Gastroesophageal sphincter (tissue), 3 donors: ENCODE data around the gene CYSTM1.
A peak's percentile ranks its signal among the peaks of the same experiment; 100 is the strongest.

Experiments used
- CTCF ChIP-seq, 4 experiments: fragments of 200-600 bp in 2 of 4; fragments of 450-650 bp in 2 of 4; sonication (generic) in 1 of 4; IDR thresholded peaks; one replicate each; pipeline ENCODE4 v1.5.1; 2017 to 2019; ENCODE audit warnings: antibody characterized with exemption in 4 of 4, mild to moderate bottlenecking in 2 of 4, moderate library complexity in 2 of 4
- EP300 ChIP-seq: sonication (generic); formaldehyde crosslinking; IDR thresholded peaks from one replicate; pipeline ENCODE4 v1.6.1; 2017; ENCODE audit warnings: antibody characterized with exemption, mild to moderate bottlenecking
- POLR2A ChIP-seq, 2 donors: fragments of 450-650 bp; IDR thresholded peaks; one replicate each; pipeline ENCODE4 v1.6.1; 2017; ENCODE audit warnings: antibody characterized with exemption in 2 of 2, mild to moderate bottlenecking in 2 of 2, moderate library complexity in 1 of 2
- POLR2AphosphoS5 ChIP-seq: sonication (generic); formaldehyde crosslinking; IDR thresholded peaks from one replicate; pipeline ENCODE4 v1.6.1; 2017; ENCODE audit warnings: antibody characterized with exemption

- TF ChIP-seq POLR2A (IDR thresholded peaks at IDR 0.05) (no peak), CTCF (IDR thresholded peaks at IDR 0.05) (no peak), POLR2AphosphoS5 (peak; percentile 22), EP300 (no peak)
These were observed 46.8 kb downstream of the CYSTM1 start for GRCh38 chr5:140221697-140222223.
